Tibial nerve (tissue), 4 donors: ENCODE measurements around the gene NTM. TPM values are rescaled to one million over a fixed set of nuclear protein-coding genes. Genes with fewer than 3 reads are reported as not detected.

Source experiments
- DNase-seq, 2 donors: peaks; one replicate each; pipeline ENCODE4 v3.0.0-alpha.2; 2019; ENCODE audit warnings: low spot score in 2 of 2
- H3K27ac ChIP-seq, 4 donors: fragments of 200-600 bp; sonication (generic) in 3 of 4; one replicate each; pipeline ENCODE4 v1.5.1; 2017 to 2019; ENCODE audit warnings: mild to moderate bottlenecking in 1 of 4
- H3K27me3 ChIP-seq, 2 donors: fragments of 200-600 bp; sonication (generic) in 1 of 2; one replicate each; pipeline versions ENCODE4 v1.5.1 to v1.6.0; 2017 to 2019
- H3K36me3 ChIP-seq, 3 donors: fragments of 200-600 bp; sonication (generic); one replicate each; pipeline ENCODE4 v1.5.1; 2018 to 2019
- H3K4me1 ChIP-seq, 4 donors: fragments of 200-600 bp; sonication (generic) in 3 of 4; one replicate each; pipeline ENCODE4 v1.5.1; 2017 to 2019
- H3K4me3 ChIP-seq, 4 donors: fragments of 200-600 bp; sonication (generic) in 3 of 4; one replicate each; pipeline ENCODE4 v1.5.1; 2017 to 2019; ENCODE audit warnings: mild to moderate bottlenecking in 1 of 4, moderate library complexity in 1 of 4
- H3K9me3 ChIP-seq, 4 donors: fragments of 200-600 bp; sonication (generic) in 3 of 4; one replicate each; pipeline ENCODE4 v1.5.1; 2017 to 2019
- CTCF ChIP-seq, 5 experiments: fragments of 200-600 bp in 3 of 5; fragments of 450-650 bp in 2 of 5; sonication (generic) in 3 of 5; IDR thresholded peaks; one replicate each; pipeline ENCODE4 v1.5.1; 2016 to 2019; ENCODE audit warnings: antibody characterized with exemption in 5 of 5, mild to moderate bottlenecking in 3 of 5, moderate library complexity in 2 of 5
- EP300 ChIP-seq, 2 donors: sonication (generic); formaldehyde crosslinking; IDR thresholded peaks; one replicate each; pipeline ENCODE4 v1.6.1; 2017; ENCODE audit warnings: antibody characterized with exemption in 2 of 2, mild to moderate bottlenecking in 1 of 2
- POLR2A ChIP-seq, 2 donors: fragments of 450-650 bp; IDR thresholded peaks; one replicate each; pipeline ENCODE4 v1.6.1; 2017; ENCODE audit warnings: antibody characterized with exemption in 2 of 2, mild to moderate bottlenecking in 2 of 2, moderate library complexity in 2 of 2
- WGBS, 2 donors: methylation state at CpG; one replicate each; pipeline ENCODE4 v1.1.5; 2018; 5-methylcytosine and 5-hydroxymethylcytosine counted together
- total RNA-seq, 4 donors: library from RNA; depleted of rRNA; stranded (reverse); fragments of >200 nt; gene quantifications; one replicate each; pipeline ENCODE4 v1.1.0, GENCODE V29; 2016

The NTM gene
- total RNA-seq, 4 donors from 2014 or later, result 3.7 to 11.4 (median 10.8) TPM

DNA sequence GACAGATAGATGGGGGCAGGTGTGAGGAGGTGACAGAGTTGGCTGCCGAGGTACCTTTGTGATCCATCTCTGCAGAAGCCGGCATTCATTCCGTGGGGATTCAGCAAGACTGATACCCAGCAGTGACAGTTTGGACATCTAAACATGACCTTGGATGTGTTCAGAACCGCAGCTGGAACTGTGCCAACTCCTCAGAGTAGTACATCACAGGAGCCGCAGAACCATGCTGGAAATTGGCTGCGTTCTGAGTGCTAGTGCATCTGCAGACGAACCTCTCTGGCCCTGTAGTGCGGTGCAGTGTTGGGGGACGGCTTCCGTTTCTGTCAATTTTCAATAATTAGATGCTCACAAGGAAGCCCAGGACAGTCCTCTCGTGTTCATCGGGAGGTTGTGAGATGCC is 772.1 kb downstream of the NTM start:
- Histone ChIP-seq H3K27ac (no peak overlapping the region), H3K4me1 (no peaks in the 10 kb centered on the region), H3K9me3 (no peaks in the 10 kb centered on the region), H3K4me3 (no peak overlapping the region), H3K36me3 (no peaks in the 10 kb centered on the region), H3K27me3 (no peaks in the 10 kb centered on the region)
- TF ChIP-seq CTCF (IDR thresholded peaks at IDR 0.05) (no peak), POLR2A (IDR thresholded peaks at IDR 0.05) (no peak), EP300 (IDR thresholded peaks at IDR 0.05) (no peak)
- WGBS, 2 donors, result 84 to 85% methylated on average over 12 of the region's 12 CpGs
- DNase-seq, result no peak

DNA sequence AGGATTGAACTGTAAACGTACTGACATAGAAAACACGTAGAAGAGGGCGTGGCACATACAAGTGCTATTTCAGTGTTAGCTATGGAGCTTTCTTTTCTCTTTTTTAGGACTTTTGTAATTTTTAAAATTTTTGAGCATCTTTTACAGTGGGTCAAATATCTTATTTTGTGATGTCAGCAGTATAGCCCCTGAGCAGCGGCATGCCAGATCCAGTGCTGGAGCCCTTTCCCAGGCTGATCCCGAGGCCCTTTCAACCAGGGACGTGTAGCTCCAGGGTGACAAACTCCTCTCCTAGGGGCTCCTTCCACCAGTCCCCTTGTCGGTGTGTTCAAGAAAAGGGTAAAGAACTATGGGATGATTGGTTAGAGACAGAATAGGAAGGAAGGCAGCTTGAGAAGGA is 777.0 kb downstream of the NTM start:
- TF ChIP-seq POLR2A (IDR thresholded peaks at IDR 0.05), result no peak
- no peak for TF ChIP-seq EP300 (IDR thresholded peaks at IDR 0.05)
- TF ChIP-seq CTCF (IDR thresholded peaks at IDR 0.05), result no peak
- Histone ChIP-seq H3K27ac (no peak overlapping the region), H3K4me1 (no peaks in the 10 kb centered on the region), H3K4me3 (no peak overlapping the region), H3K27me3 (peaks cover 0 to 2% of the 10 kb centered on the region in 2 donors), H3K9me3 (no peaks in the 10 kb centered on the region), H3K36me3 (no peaks in the 10 kb centered on the region)
- no peak for DNase-seq
- 92 to 93% methylated on average over 7 of the region's 7 CpGs for WGBS, 2 donors

DNA sequence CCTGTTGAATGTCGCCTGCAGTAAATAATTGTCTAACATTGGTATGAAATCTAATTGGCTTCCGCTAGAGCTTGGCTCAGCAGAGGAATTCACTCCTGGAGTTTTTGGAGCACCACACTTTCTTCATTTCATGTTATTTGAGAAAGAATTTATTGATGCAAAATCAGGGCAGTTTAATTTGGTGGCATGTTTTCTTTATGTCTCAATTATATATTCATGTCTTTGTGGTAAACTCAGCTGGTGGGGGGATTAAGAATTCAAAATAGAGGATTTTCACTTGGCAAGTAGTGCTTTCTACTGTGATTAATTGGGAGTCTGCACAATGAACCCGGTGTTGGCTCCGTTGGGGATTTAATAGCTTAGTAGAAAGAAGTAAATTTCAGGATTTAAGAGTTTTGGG is 784.4 kb downstream of the NTM start:
- TF ChIP-seq POLR2A (IDR thresholded peaks at IDR 0.05) (no peak), CTCF (IDR thresholded peaks at IDR 0.05) (no peak), EP300 (IDR thresholded peaks at IDR 0.05) (no peak)
- H3K4me3 ChIP-seq, result no peak overlapping the region
- H3K27ac ChIP-seq, result no peak overlapping the region
- peaks cover 0 to 2% of the 10 kb centered on the region in 2 donors for H3K27me3 ChIP-seq
- no peaks in the 10 kb centered on the region for H3K9me3 ChIP-seq
- no peaks in the 10 kb centered on the region for H3K4me1 ChIP-seq
- DNase-seq, result no peak
- WGBS, 2 donors, result 76 to 80% methylated on average over 4 of the region's 4 CpGs
- no peaks in the 10 kb centered on the region for H3K36me3 ChIP-seq

- DNase-seq, result no peak
- H3K27me3 ChIP-seq, result no peaks in the 10 kb centered on the region
- WGBS, 2 donors, result 92 to 95% methylated on average over 3 of the region's 3 CpGs
- no peaks in the 10 kb centered on the region for H3K4me1 ChIP-seq
- no peak overlapping the region for H3K4me3 ChIP-seq
- H3K36me3 ChIP-seq, result no peaks in the 10 kb centered on the region
- H3K9me3 ChIP-seq, result no peaks in the 10 kb centered on the region
- H3K27ac ChIP-seq, result no peak overlapping the region
- TF ChIP-seq EP300 (IDR thresholded peaks at IDR 0.05) (no peak), CTCF (IDR thresholded peaks at IDR 0.05) (peak in 1 of 5 experiments; percentile 11), POLR2A (IDR thresholded peaks at IDR 0.05) (no peak)
Measured at GRCh38 chr11:132158091-132158490, 787.7 kb downstream of the NTM start.

- Histone ChIP-seq H3K9me3 (no peaks in the 10 kb centered on the region), H3K27ac (no peak overlapping the region), H3K27me3 (no peaks in the 10 kb centered on the region), H3K4me1 (no peaks in the 10 kb centered on the region), H3K4me3 (no peak overlapping the region), H3K36me3 (no peaks in the 10 kb centered on the region)
- no peak for DNase-seq
- 82 to 83% methylated on average over 2 of the region's 2 CpGs for WGBS, 2 donors
- no peak for TF ChIP-seq POLR2A (IDR thresholded peaks at IDR 0.05)
- TF ChIP-seq EP300 (IDR thresholded peaks at IDR 0.05), result no peak
- no peak for TF ChIP-seq CTCF (IDR thresholded peaks at IDR 0.05)
Measured at GRCh38 chr11:132158696-132159095, 788.3 kb downstream of the NTM start.
